ENCODE data around the gene SRGAP3.

DNA sequence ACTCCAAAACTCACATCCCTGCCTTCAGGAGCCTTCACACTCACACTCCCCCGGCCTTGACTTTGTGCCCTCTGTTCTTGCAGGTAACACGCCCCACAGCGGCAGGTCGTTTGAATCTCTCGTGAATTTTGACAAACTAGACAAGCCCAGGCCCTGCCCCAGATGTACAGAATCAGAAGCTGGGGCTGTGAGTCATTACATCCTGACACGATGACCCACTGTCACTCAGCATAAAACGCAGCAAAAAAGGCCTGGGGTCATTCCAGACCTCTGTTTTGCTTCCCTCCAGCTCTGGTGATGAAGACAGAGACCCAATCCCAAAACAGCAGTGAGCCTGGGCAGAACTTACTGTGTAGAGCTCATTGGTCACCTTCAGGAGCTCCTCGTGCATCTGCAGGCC lies 169.8 kb downstream of the SRGAP3 start:
- TF ChIP-seq CSDC2 (CRISPR knock-in tag; IDR thresholded peaks at IDR 0.05) (no peak), SNAI2 (CRISPR knock-in tag; IDR thresholded peaks at IDR 0.05) (no peak), BACH2 (CRISPR knock-in tag; IDR thresholded peaks at IDR 0.05; ENCODE audit: borderline replicate concordance) (no peak), TOX (CRISPR knock-in tag; IDR thresholded peaks at IDR 0.05; ENCODE audit: borderline replicate concordance) (no peak), RARB (CRISPR knock-in tag; IDR thresholded peaks at IDR 0.05) (no peak), ZNF70 (CRISPR knock-in tag; IDR thresholded peaks at IDR 0.05) (no peak), ZC3H10 (CRISPR knock-in tag; IDR thresholded peaks at IDR 0.05) (no peak), TCF4 (CRISPR knock-in tag; IDR thresholded peaks at IDR 0.05; ENCODE audit: borderline replicate concordance) (no peak), ISL1 (CRISPR knock-in tag; IDR thresholded peaks at IDR 0.05) (no peak), ESRRG (CRISPR knock-in tag; IDR thresholded peaks at IDR 0.05) (no peak), CREB5 (CRISPR knock-in tag; IDR thresholded peaks at IDR 0.05; ENCODE audit: low read depth) (no peak), ZFP30 (CRISPR knock-in tag; IDR thresholded peaks at IDR 0.05) (no peak)
- TF ChIP-seq, protein P1, sequence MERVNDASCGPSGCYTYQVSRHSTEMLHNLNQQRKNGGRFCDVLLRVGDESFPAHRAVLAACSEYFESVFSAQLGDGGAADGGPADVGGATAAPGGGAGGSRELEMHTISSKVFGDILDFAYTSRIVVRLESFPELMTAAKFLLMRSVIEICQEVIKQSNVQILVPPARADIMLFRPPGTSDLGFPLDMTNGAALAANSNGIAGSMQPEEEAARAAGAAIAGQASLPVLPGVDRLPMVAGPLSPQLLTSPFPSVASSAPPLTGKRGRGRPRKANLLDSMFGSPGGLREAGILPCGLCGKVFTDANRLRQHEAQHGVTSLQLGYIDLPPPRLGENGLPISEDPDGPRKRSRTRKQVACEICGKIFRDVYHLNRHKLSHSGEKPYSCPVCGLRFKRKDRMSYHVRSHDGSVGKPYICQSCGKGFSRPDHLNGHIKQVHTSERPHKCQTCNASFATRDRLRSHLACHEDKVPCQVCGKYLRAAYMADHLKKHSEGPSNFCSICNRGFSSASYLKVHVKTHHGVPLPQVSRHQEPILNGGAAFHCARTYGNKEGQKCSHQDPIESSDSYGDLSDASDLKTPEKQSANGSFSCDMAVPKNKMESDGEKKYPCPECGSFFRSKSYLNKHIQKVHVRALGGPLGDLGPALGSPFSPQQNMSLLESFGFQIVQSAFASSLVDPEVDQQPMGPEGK (CRISPR knock-in tag; IDR thresholded peaks at IDR 0.05; ENCODE audit: borderline replicate concordance) = no peak
